Inferior parietal cortex (tissue), 1 donor: ENCODE data around the gene COL18A1.
"Not testable (repeated sequence)": the region's sequence is repeated elsewhere in the genome, so short reads cannot be mapped to it uniquely, and the experiment has no call there.

Source experiments
- DNase-seq: peaks from one replicate; pipeline ENCODE4 v3.0.0-alpha.2; 2016; ENCODE audit errors: extremely low spot score

COL18A1 gene

GRCh38 chr21:45427331-45428271, 22.6 kb downstream of the COL18A1 start:
- DNase-seq, result no peak

- no peak for DNase-seq
These were observed 23.6 kb downstream of the COL18A1 start for GRCh38 chr21:45428534-45428933.

GRCh38 chr21:45429221-45430175, 24.5 kb downstream of the COL18A1 start:
- no peak for DNase-seq

- no peak for DNase-seq
These were observed 25.8 kb downstream of the COL18A1 start for GRCh38 chr21:45430521-45431501.

GRCh38 chr21:45431781-45432572, 27.0 kb downstream of the COL18A1 start:
- no peak for DNase-seq

- DNase-seq, result no peak
These were observed 27.8 kb downstream of the COL18A1 start for GRCh38 chr21:45432575-45433255.

GRCh38 chr21:45433301-45433700, 28.3 kb downstream of the COL18A1 start:
- DNase-seq, result no peak

- DNase-seq, result no peak
These were observed 29.1 kb downstream of the COL18A1 start for GRCh38 chr21:45433911-45434644.

- no peak for DNase-seq
These were observed 29.8 kb downstream of the COL18A1 start for GRCh38 chr21:45434645-45435217.

- no peak for DNase-seq
These were observed 30.5 kb downstream of the COL18A1 start for GRCh38 chr21:45435405-45435981.

- no peak for DNase-seq
These were observed 31.5 kb downstream of the COL18A1 start for GRCh38 chr21:45436351-45437065.

GRCh38 chr21:45437844-45438243, 32.9 kb downstream of the COL18A1 start:
- not testable (repeated sequence) for DNase-seq

- no peak for DNase-seq
These were observed 33.6 kb downstream of the COL18A1 start for GRCh38 chr21:45438391-45439145.

GRCh38 chr21:45439161-45439872, 34.4 kb downstream of the COL18A1 start:
- peak; percentile 82 for DNase-seq

GRCh38 chr21:45439901-45440461, 35.0 kb downstream of the COL18A1 start:
- DNase-seq, result no peak
